Thyroid gland (tissue), 4 donors: ENCODE results near the gene SCARB1.

ENCODE experiments used
- CTCF ChIP-seq, 6 experiments: fragments of 200-600 bp in 3 of 6; fragments of 450-650 bp in 3 of 6; sonication (generic) in 3 of 6; IDR thresholded peaks; one replicate each; pipeline ENCODE4 v1.5.1; 2016 to 2019; ENCODE audit warnings: antibody characterized with exemption in 6 of 6, mild to moderate bottlenecking in 2 of 6, inconsistent platforms in 1 of 6, moderate library complexity in 1 of 6
- POLR2A ChIP-seq, 2 donors: fragments of 450-650 bp; IDR thresholded peaks; one replicate each; pipeline ENCODE4 v1.6.1; 2017; ENCODE audit warnings: antibody characterized with exemption in 2 of 2, mild to moderate bottlenecking in 2 of 2, moderate library complexity in 1 of 2

- TF ChIP-seq CTCF (IDR thresholded peaks at IDR 0.05) (no peak), POLR2A (IDR thresholded peaks at IDR 0.05) (no peak)
Observed at GRCh38 chr12:124830306-124830705, 33.4 kb downstream of the SCARB1 start.
